CD14-positive monocyte (primary cell): ENCODE results near the gene SZT2. TPM values are rescaled to one million over a fixed set of nuclear protein-coding genes. Genes with fewer than 3 reads are reported as not detected.

Experiments
- DNase-seq, 3 donors: peaks; one replicate each; pipeline ENCODE4 v3.0.0-alpha.2; 2011 to 2022
- H2AFZ ChIP-seq: 2 replicates; pipeline ENCODE4 v1.6.0; 2012; ENCODE audit warnings: mild to moderate bottlenecking, low read depth, low read length, inconsistent platforms; ENCODE audit not compliant: insufficient read depth, poor library complexity, severe bottlenecking
- H3K27ac ChIP-seq, 2 donors: 1 replicate in 1 of 2; 2 replicates in 1 of 2; pipeline ENCODE4 v1.5.1; 2012 to 2013; ENCODE audit warnings: low read length in 2 of 2, control low read depth in 1 of 2, inconsistent platforms in 1 of 2, low read depth in 1 of 2, mild to moderate bottlenecking in 1 of 2
- H3K27me3 ChIP-seq, 2 donors: one replicate each; pipeline versions ENCODE4 v1.6.0 to v1.6.1; 2011 to 2013; ENCODE audit warnings: low read length in 2 of 2; ENCODE audit not compliant: control insufficient read depth in 2 of 2, insufficient read depth in 2 of 2
- H3K36me3 ChIP-seq, 2 donors: replicated peaks in 1 of 2; 1 replicate in 1 of 2; 2 replicates in 1 of 2; pipeline versions ENCODE4 v1.5.1 to v1.6.1; 2012 to 2013; ENCODE audit warnings: low read length in 2 of 2, control low read depth in 1 of 2, inconsistent platforms in 1 of 2, mild to moderate bottlenecking in 1 of 2; ENCODE audit not compliant: insufficient read depth in 2 of 2, control insufficient read depth in 1 of 2
- H3K4me1 ChIP-seq, 2 donors: 1 replicate in 1 of 2; 2 replicates in 1 of 2; pipeline versions ENCODE4 v1.5.1 to v1.6.1; 2012 to 2013; ENCODE audit warnings: low read length in 2 of 2, control low read depth in 1 of 2, inconsistent platforms in 1 of 2, mild to moderate bottlenecking in 1 of 2, moderate library complexity in 1 of 2; ENCODE audit not compliant: insufficient read depth in 2 of 2, control insufficient read depth in 1 of 2
- H3K4me2 ChIP-seq: replicated peaks from 2 replicates; pipeline ENCODE3; 2012; ENCODE audit warnings: low read length, moderate library complexity, mild to moderate bottlenecking; ENCODE audit not compliant: poor library complexity, severe bottlenecking; ENCODE audit errors: extremely low read depth
- H3K4me3 ChIP-seq, 3 experiments: fragments of 200-600 bp in 1 of 3; sonication (generic) in 1 of 3; replicated peaks in 1 of 3; 1 replicate in 2 of 3; 2 replicates in 1 of 3; pipeline ENCODE4 v1.5.1; 2011 to 2013; ENCODE audit warnings: low read length in 3 of 3, mild to moderate bottlenecking in 3 of 3, control low read depth in 2 of 3, low read depth in 2 of 3, inconsistent platforms in 1 of 3, moderate library complexity in 1 of 3
- H3K79me2 ChIP-seq: 2 replicates; pipeline ENCODE4 v1.6.0; 2012; ENCODE audit warnings: mild to moderate bottlenecking, control low read depth, inconsistent platforms, low read length, moderate library complexity; ENCODE audit not compliant: insufficient read depth
- H3K9ac ChIP-seq: 2 replicates; pipeline ENCODE4 v1.6.0; 2017; ENCODE audit warnings: low read length, mild to moderate bottlenecking; ENCODE audit not compliant: insufficient read depth, poor library complexity, severe bottlenecking
- H3K9me3 ChIP-seq, 2 donors: replicated peaks in 1 of 2; 1 replicate in 1 of 2; 2 replicates in 1 of 2; pipeline versions ENCODE4 v1.5.1 to v1.6.1; 2012 to 2013; ENCODE audit warnings: low read length in 2 of 2, control low read depth in 1 of 2; ENCODE audit not compliant: control insufficient read depth in 1 of 2, insufficient read depth in 1 of 2
- H4K20me1 ChIP-seq: 2 replicates; pipeline ENCODE4 v1.6.0; 2012; ENCODE audit warnings: mild to moderate bottlenecking, low read length, control low read depth, moderate library complexity; ENCODE audit not compliant: insufficient read depth
- H3K27ac Mint-ChIP-seq, 7 donors: one replicate each; pipeline ENCODE4 v1.8.0; 2020; ENCODE audit warnings: mild to moderate bottlenecking in 7 of 7, mixed read lengths in 7 of 7, moderate library complexity in 6 of 7, inconsistent platforms in 2 of 7
- H3K27me3 Mint-ChIP-seq, 3 donors: one replicate each; pipeline ENCODE4 v1.8.0; 2021 to 2022; ENCODE audit warnings: low read depth in 3 of 3, mild to moderate bottlenecking in 3 of 3, mixed read lengths in 3 of 3, moderate library complexity in 3 of 3, inconsistent platforms in 1 of 3
- H3K36me3 Mint-ChIP-seq, 2 donors: one replicate each; pipeline ENCODE4 v1.8.0; 2020; ENCODE audit warnings: mixed read lengths in 2 of 2, inconsistent platforms in 1 of 2, mild to moderate bottlenecking in 1 of 2
- H3K4me1 Mint-ChIP-seq: one replicate; pipeline ENCODE4 v1.8.0; 2020; ENCODE audit warnings: mild to moderate bottlenecking, mixed read lengths
- H3K4me3 Mint-ChIP-seq, 2 donors: one replicate each; pipeline ENCODE4 v1.8.0; 2020; ENCODE audit warnings: mild to moderate bottlenecking in 2 of 2, mixed read lengths in 2 of 2, moderate library complexity in 1 of 2
- H3K9me3 Mint-ChIP-seq, 7 donors: one replicate each; pipeline ENCODE4 v1.8.0; 2020 to 2022; ENCODE audit warnings: mixed read lengths in 7 of 7, mild to moderate bottlenecking in 6 of 7, moderate library complexity in 6 of 7, inconsistent platforms in 2 of 7
- WGBS: methylation state at CpG from one replicate; pipeline ENCODE4 v1.1.5; 2013; ENCODE audit warnings: missing lambda C conversion rate; ENCODE audit not compliant: insufficient coverage; 5-methylcytosine and 5-hydroxymethylcytosine counted together
- intact Hi-C, 2 donors: fragments of 100-400 bp; cut with micrococcal nuclease; formaldehyde crosslinking; loops; one replicate each; pipeline versions ENCODE4 v1.15.0 to v1.15.1; 2023
- polyA plus RNA-seq, 3 donors: library from polyadenylated mRNA; depleted of rRNA in 1 of 3; unstranded in 2 of 3; stranded (reverse) in 1 of 3; fragments of 300-500 nt in 2 of 3; fragments of >200 nt in 1 of 3; fragmentation: Illumina TruSeq in 2 of 3; gene quantifications; 1 replicate in 2 of 3; 2 replicates in 1 of 3; pipeline ENCODE4 v1.2.3, GENCODE V29; 2012 to 2021
- TF ChIP-seq, protein P1 (sequence below): fragments of 200-600 bp; IDR thresholded peaks from one replicate; pipeline ENCODE4 v1.8.0; 2022; ENCODE audit warnings: antibody characterized with exemption, mild to moderate bottlenecking

The SZT2 gene
- polyA plus RNA-seq, 3 donors: 2.4 to 29.9 (median 2.6) TPM

DNA sequence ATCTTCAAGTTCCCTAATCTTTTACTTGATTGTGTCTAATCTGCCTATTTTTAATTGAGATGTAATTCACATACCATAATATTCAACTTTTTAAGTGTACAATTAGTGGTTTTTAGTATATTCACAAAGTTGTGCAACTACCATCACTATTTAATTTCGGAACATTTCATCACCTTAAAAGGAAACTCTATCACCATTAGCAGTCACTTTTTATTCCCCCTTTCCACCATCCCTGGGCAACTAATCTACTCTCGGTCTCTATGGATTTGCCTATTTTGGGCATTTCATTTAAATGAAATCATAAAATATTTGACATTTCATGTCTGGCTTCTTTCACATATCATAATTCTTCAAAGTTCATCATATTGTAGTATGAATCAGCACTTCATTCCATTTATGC lies 94.7 kb downstream of the SZT2 start:
- no peak overlapping the region for H3K27ac ChIP-seq
- no CpG with 5 or more reads among the region's 2 CpGs for WGBS
- Mint-ChIP-seq H3K27ac (no peak overlapping the region), H3K36me3 (no peaks in the 10 kb centered on the region), H3K4me1 (peaks cover 9% of the 10 kb centered on the region), H3K27me3 (peaks cover 0 to 4% (median 2%) of the 10 kb centered on the region in 3 donors), H3K4me3 (no peak overlapping the region), H3K9me3 (peaks cover 7 to 38% (median 28%) of the 10 kb centered on the region in 7 donors)
- DNase-seq: no peak
- no peaks in the 10 kb centered on the region for H3K79me2 ChIP-seq
- H3K36me3 ChIP-seq: no peaks in the 10 kb centered on the region
- peaks cover 13% of the 10 kb centered on the region in 2 donors for H3K9me3 ChIP-seq
- TF ChIP-seq, protein P1, sequence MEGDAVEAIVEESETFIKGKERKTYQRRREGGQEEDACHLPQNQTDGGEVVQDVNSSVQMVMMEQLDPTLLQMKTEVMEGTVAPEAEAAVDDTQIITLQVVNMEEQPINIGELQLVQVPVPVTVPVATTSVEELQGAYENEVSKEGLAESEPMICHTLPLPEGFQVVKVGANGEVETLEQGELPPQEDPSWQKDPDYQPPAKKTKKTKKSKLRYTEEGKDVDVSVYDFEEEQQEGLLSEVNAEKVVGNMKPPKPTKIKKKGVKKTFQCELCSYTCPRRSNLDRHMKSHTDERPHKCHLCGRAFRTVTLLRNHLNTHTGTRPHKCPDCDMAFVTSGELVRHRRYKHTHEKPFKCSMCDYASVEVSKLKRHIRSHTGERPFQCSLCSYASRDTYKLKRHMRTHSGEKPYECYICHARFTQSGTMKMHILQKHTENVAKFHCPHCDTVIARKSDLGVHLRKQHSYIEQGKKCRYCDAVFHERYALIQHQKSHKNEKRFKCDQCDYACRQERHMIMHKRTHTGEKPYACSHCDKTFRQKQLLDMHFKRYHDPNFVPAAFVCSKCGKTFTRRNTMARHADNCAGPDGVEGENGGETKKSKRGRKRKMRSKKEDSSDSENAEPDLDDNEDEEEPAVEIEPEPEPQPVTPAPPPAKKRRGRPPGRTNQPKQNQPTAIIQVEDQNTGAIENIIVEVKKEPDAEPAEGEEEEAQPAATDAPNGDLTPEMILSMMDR: no peak
- no peaks in the 10 kb centered on the region for H3K4me1 ChIP-seq
- intact Hi-C loops: no loop called here
- H3K4me3 ChIP-seq: no peak overlapping the region
- no peak overlapping the region for H2AFZ ChIP-seq
- H3K27me3 ChIP-seq: no peaks in the 10 kb centered on the region
- H4K20me1 ChIP-seq: no peaks in the 10 kb centered on the region
- no peak overlapping the region for H3K4me2 ChIP-seq
- H3K9ac ChIP-seq: no peak overlapping the region

DNA sequence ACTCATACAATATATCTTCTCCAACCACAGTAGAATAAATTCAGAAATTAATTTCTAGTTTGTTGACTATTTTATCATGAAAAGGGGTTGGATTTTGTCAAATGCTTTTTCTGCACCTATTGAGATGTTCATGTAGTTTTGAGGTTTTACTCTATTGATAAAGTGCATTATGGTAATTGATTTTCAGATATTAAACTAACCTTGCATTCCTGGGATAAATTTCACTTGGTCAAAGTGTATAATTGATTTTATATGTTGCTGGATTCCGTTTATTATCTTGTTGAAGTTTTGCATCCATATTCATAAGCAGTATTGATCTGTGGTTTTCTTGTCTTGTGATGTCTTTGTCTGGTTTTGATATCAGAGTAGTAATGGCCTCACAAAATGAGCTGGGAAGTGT lies 98.5 kb downstream of the SZT2 start:
- H2AFZ ChIP-seq: no peak overlapping the region
- Mint-ChIP-seq H3K4me1 (peaks cover 7% of the 10 kb centered on the region), H3K27me3 (peaks cover 0 to 7% (median 0%) of the 10 kb centered on the region in 3 donors), H3K36me3 (no peaks in the 10 kb centered on the region), H3K4me3 (no peak overlapping the region), H3K9me3 (peaks cover 18 to 61% (median 46%) of the 10 kb centered on the region in 7 donors), H3K27ac (no peak overlapping the region)
- peaks cover 13 to 31% of the 10 kb centered on the region in 2 donors for H3K9me3 ChIP-seq
- no CpG with 5 or more reads among the region's 1 CpG for WGBS
- H3K79me2 ChIP-seq: no peaks in the 10 kb centered on the region
- no peak overlapping the region for H3K4me3 ChIP-seq
- no peaks in the 10 kb centered on the region for H3K27me3 ChIP-seq
- TF ChIP-seq, protein P1: no peak
- H3K36me3 ChIP-seq: no peaks in the 10 kb centered on the region
- intact Hi-C loops: no loop called here
- H3K4me1 ChIP-seq: no peaks in the 10 kb centered on the region
- H3K9ac ChIP-seq: no peak overlapping the region
- no peak overlapping the region for H3K4me2 ChIP-seq
- no peak for DNase-seq
- H3K27ac ChIP-seq: no peak overlapping the region
- H4K20me1 ChIP-seq: no peaks in the 10 kb centered on the region
